ENCODE data around the gene PCSK6.

PCSK6 gene

GRCh38 chr15:101306341-101307047 is 183.0 kb downstream of the PCSK6 start:
- TF ChIP-seq FOXM1 (IDR thresholded peaks at IDR 0.05; ENCODE audit: borderline replicate concordance, low read depth) = no peak
- no peak for TF ChIP-seq REST (IDR thresholded peaks at IDR 0.05; ENCODE audit: low read depth)
- no peak for TF ChIP-seq TEAD4 (IDR thresholded peaks at IDR 0.05)
- no peak for TF ChIP-seq RAD21 (IDR thresholded peaks at IDR 0.05; ENCODE audit: low read depth)
- TF ChIP-seq ZBTB7A (IDR thresholded peaks at IDR 0.05; ENCODE audit: low read depth) = no peak
- TF ChIP-seq MAX (IDR thresholded peaks at IDR 0.05) = no peak
- no peak for TF ChIP-seq CREB1 (IDR thresholded peaks at IDR 0.05; ENCODE audit: low read depth)
- no peak for TF ChIP-seq NFIC (IDR thresholded peaks at IDR 0.05)
- no peak for TF ChIP-seq TAF1 (IDR thresholded peaks at IDR 0.05; ENCODE audit: low read depth)
- no peak for TF ChIP-seq USF1 (IDR thresholded peaks at IDR 0.05)
- no peak for TF ChIP-seq EP300 (IDR thresholded peaks at IDR 0.05; ENCODE audit: borderline replicate concordance)
- TF ChIP-seq TCF12 (IDR thresholded peaks at IDR 0.05; ENCODE audit: low read depth) = no peak
- TF ChIP-seq CEBPB (IDR thresholded peaks at IDR 0.05) = no peak
- TF ChIP-seq EGR1 (IDR thresholded peaks at IDR 0.05) = no peak
- no peak for TF ChIP-seq YY1 (IDR thresholded peaks at IDR 0.05; ENCODE audit: low read depth)

GRCh38 chr15:101305820-101306255 is 183.7 kb downstream of the PCSK6 start:
- no peak for TF ChIP-seq EGR1 (IDR thresholded peaks at IDR 0.05)
- TF ChIP-seq YY1 (IDR thresholded peaks at IDR 0.05; ENCODE audit: low read depth) = no peak
- TF ChIP-seq MAX (IDR thresholded peaks at IDR 0.05) = no peak
- no peak for TF ChIP-seq TCF12 (IDR thresholded peaks at IDR 0.05; ENCODE audit: low read depth)

GRCh38 chr15:101303408-101303807 is 186.1 kb downstream of the PCSK6 start:
- TF ChIP-seq NFIC (IDR thresholded peaks at IDR 0.05) (no peak), REST (IDR thresholded peaks at IDR 0.05; ENCODE audit: low read depth) (no peak), EGR1 (IDR thresholded peaks at IDR 0.05) (no peak), FOXM1 (IDR thresholded peaks at IDR 0.05; ENCODE audit: borderline replicate concordance, low read depth) (no peak), ZBTB7A (IDR thresholded peaks at IDR 0.05; ENCODE audit: low read depth) (no peak), CEBPB (IDR thresholded peaks at IDR 0.05) (no peak), EP300 (IDR thresholded peaks at IDR 0.05; ENCODE audit: borderline replicate concordance) (no peak), RAD21 (IDR thresholded peaks at IDR 0.05; ENCODE audit: low read depth) (no peak), MAX (IDR thresholded peaks at IDR 0.05) (no peak), TAF1 (IDR thresholded peaks at IDR 0.05; ENCODE audit: low read depth) (no peak), USF1 (IDR thresholded peaks at IDR 0.05) (no peak), TEAD4 (IDR thresholded peaks at IDR 0.05) (no peak), YY1 (IDR thresholded peaks at IDR 0.05; ENCODE audit: low read depth) (no peak), TCF12 (IDR thresholded peaks at IDR 0.05; ENCODE audit: low read depth) (no peak), CREB1 (IDR thresholded peaks at IDR 0.05; ENCODE audit: low read depth) (no peak)

- TF ChIP-seq EP300 (IDR thresholded peaks at IDR 0.05; ENCODE audit: borderline replicate concordance) (no peak), RAD21 (IDR thresholded peaks at IDR 0.05; ENCODE audit: low read depth) (no peak)
These were observed 192.8 kb downstream of the PCSK6 start for GRCh38 chr15:101296418-101297405.

GRCh38 chr15:101295607-101296161 is 193.8 kb downstream of the PCSK6 start:
- TF ChIP-seq YY1 (IDR thresholded peaks at IDR 0.05; ENCODE audit: low read depth) = no peak
- no peak for TF ChIP-seq TEAD4 (IDR thresholded peaks at IDR 0.05)
- no peak for TF ChIP-seq MAX (IDR thresholded peaks at IDR 0.05)
- no peak for TF ChIP-seq EP300 (IDR thresholded peaks at IDR 0.05; ENCODE audit: borderline replicate concordance)
- TF ChIP-seq RAD21 (IDR thresholded peaks at IDR 0.05; ENCODE audit: low read depth) = no peak
- no peak for TF ChIP-seq NFIC (IDR thresholded peaks at IDR 0.05)
- no peak for TF ChIP-seq FOXM1 (IDR thresholded peaks at IDR 0.05; ENCODE audit: borderline replicate concordance, low read depth)
- no peak for TF ChIP-seq CEBPB (IDR thresholded peaks at IDR 0.05)
- TF ChIP-seq REST (IDR thresholded peaks at IDR 0.05; ENCODE audit: low read depth) = no peak
- no peak for TF ChIP-seq EGR1 (IDR thresholded peaks at IDR 0.05)
- no peak for TF ChIP-seq TAF1 (IDR thresholded peaks at IDR 0.05; ENCODE audit: low read depth)
- no peak for TF ChIP-seq USF1 (IDR thresholded peaks at IDR 0.05)
- no peak for TF ChIP-seq TCF12 (IDR thresholded peaks at IDR 0.05; ENCODE audit: low read depth)
- no peak for TF ChIP-seq ZBTB7A (IDR thresholded peaks at IDR 0.05; ENCODE audit: low read depth)
- TF ChIP-seq CREB1 (IDR thresholded peaks at IDR 0.05; ENCODE audit: low read depth) = no peak

Data from Ishikawa (cell line).